ENCODE measurements around the gene DISP3. TPM values are rescaled to one million over a fixed set of nuclear protein-coding genes. Genes with fewer than 3 reads are reported as not detected.

Gene DISP3
- polyA plus RNA-seq, 1 experiment = 0.02 TPM

DNA sequence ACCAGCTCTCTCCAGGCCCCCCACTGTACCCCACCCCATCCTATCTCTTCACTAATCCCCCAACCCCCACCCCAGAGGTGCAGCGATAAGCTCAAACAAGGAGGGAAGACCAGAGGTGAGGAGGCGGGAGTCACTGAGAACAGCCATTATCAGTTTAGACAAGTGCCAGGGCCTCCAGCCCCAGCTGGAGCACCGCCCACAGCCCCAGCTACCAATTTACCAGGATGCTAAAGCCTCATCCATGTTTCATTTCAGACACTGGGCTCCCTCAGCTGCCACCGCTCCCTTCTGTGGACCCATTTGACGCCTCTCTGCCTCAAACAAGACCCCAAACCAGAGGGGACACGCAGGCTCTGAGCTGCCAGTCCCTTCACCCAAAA, 80.6 kb downstream of the DISP3 start:
- no peak overlapping the region for H3K4me3 ChIP-seq (ENCODE audit: low read depth, low read length)
- H3K27me3 ChIP-seq (ENCODE audit: control insufficient read depth, insufficient read depth, low read length) = peaks cover 13% of the 10 kb centered on the region
- CTCF ChIA-PET = no interaction called here
- no peaks in the 10 kb centered on the region for H3K9me3 ChIP-seq (ENCODE audit: control insufficient read depth, insufficient read depth, low read length)
- POLR2A ChIA-PET = no interaction called here
- DNase-seq (ENCODE audit: low read depth, low spot score) = no peak
- no peak for TF ChIP-seq CTCF (IDR thresholded peaks at IDR 0.05; ENCODE audit: low read depth, low read length)
- no peak overlapping the region for H3K27ac ChIP-seq (ENCODE audit: low read depth, low read length)

DNA sequence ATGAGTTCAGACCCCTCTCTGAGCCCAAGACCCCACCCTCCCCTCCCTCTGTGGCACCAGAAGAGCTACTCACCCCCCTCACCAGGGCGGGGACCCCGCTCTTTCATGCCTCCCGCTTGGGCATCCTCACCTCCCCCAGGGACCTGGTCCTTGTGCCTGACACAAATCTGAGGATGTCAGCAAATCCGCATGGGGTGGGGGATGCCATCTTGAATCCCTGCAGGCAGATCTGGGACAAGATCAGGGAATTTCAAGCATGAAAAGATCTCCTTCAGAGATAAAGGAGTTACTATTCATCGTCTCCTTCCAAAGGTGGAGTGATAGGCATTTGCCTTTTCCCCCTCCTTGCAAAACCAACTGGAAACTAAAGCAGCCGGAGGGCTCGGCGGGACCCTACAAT, 81.1 kb downstream of the DISP3 start:
- POLR2A ChIA-PET = no interaction called here

DNA sequence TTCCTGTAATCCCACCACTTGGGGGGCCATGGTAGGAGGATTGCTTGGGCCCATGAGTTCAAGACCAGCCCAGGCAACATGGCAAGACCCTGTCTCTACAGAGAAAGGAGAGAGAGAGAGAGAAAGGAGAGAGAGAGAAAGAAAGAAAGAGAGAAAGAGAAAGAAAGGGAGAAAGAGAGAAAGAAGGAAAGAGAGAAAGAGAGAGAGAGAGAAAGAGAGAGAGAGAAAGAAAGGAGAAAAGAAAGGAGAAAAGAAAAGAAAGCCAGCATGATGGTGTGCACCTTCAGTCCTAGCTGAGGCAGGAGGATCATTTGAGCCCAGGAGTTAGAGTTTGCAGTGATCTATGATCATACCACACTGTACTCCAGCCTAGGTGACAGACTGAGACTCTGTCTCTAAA, 82.8 kb downstream of the DISP3 start:
- Histone ChIP-seq H3K9me3 (ENCODE audit: control insufficient read depth, insufficient read depth, low read length) (no peaks in the 10 kb centered on the region), H3K27ac (ENCODE audit: low read depth, low read length) (no peak overlapping the region), H3K27me3 (ENCODE audit: control insufficient read depth, insufficient read depth, low read length) (peaks cover 13% of the 10 kb centered on the region), H3K4me3 (ENCODE audit: low read depth, low read length) (no peak overlapping the region)
- ChIA-PET POLR2A (no interaction called here), CTCF (no interaction called here)
- DNase-seq (ENCODE audit: low read depth, low spot score) = no peak
- TF ChIP-seq CTCF (IDR thresholded peaks at IDR 0.05; ENCODE audit: low read depth, low read length) = no peak

More for the DNA sequence above, 81.1 kb downstream of the DISP3 start:
- no peak for DNase-seq (ENCODE audit: low read depth, low spot score)
- H3K4me3 ChIP-seq (ENCODE audit: low read depth, low read length) = no peak overlapping the region
- CTCF ChIA-PET = no interaction called here
- no peak overlapping the region for H3K27ac ChIP-seq (ENCODE audit: low read depth, low read length)
- no peaks in the 10 kb centered on the region for H3K9me3 ChIP-seq (ENCODE audit: control insufficient read depth, insufficient read depth, low read length)
- peaks cover 13% of the 10 kb centered on the region for H3K27me3 ChIP-seq (ENCODE audit: control insufficient read depth, insufficient read depth, low read length)
- TF ChIP-seq CTCF (IDR thresholded peaks at IDR 0.05; ENCODE audit: low read depth, low read length) = no peak

GRCh38 chr1:11562664-11563063, 83.7 kb downstream of the DISP3 start:
- POLR2A ChIA-PET = no interaction called here
- CTCF ChIA-PET = no interaction called here
- no peak overlapping the region for H3K4me3 ChIP-seq (ENCODE audit: low read depth, low read length)

DNA sequence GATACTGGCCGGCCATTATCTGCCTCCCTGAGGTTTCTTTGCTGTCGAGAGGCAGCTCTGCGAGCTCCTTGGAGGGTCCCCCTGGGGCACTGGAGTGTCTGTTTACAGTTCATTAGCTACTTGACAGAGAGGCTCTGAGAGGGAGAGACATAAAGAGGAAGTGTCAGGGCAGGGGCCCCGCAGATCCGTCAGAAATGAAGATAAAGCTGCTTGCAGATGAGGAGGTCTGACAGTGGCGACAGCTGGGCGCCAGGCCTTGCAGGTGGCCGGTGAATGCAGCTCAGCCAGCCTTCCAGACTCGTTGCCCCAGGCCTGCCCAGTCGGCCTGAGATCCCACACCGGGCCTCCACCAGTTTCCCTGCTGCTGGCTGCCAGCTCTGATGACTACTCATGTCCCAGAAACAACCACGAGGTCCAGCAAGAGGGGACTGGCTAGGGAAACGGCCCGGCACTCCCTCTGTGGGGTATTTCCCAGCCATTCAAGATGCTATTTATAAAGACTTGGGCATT, 84.7 kb downstream of the DISP3 start:
- DNase-seq (ENCODE audit: low read depth, low spot score) = no peak
- no peak for TF ChIP-seq CTCF (IDR thresholded peaks at IDR 0.05; ENCODE audit: low read depth, low read length)
- ChIA-PET POLR2A (no interaction called here), CTCF (no interaction called here)
- peaks cover 8% of the 10 kb centered on the region for H3K27me3 ChIP-seq (ENCODE audit: control insufficient read depth, insufficient read depth, low read length)
- no peaks in the 10 kb centered on the region for H3K9me3 ChIP-seq (ENCODE audit: control insufficient read depth, insufficient read depth, low read length)
- H3K27ac ChIP-seq (ENCODE audit: low read depth, low read length) = no peak overlapping the region
- H3K4me3 ChIP-seq (ENCODE audit: low read depth, low read length) = no peak overlapping the region

More at GRCh38 chr1:11562664-11563063, 83.7 kb downstream of the DISP3 start:
- H3K27me3 ChIP-seq (ENCODE audit: control insufficient read depth, insufficient read depth, low read length) = peaks cover 11% of the 10 kb centered on the region
- TF ChIP-seq CTCF (IDR thresholded peaks at IDR 0.05; ENCODE audit: low read depth, low read length) = no peak
- H3K27ac ChIP-seq (ENCODE audit: low read depth, low read length) = no peak overlapping the region
- no peaks in the 10 kb centered on the region for H3K9me3 ChIP-seq (ENCODE audit: control insufficient read depth, insufficient read depth, low read length)
- DNase-seq (ENCODE audit: low read depth, low spot score) = no peak

All from AG04450 (cell line).